Activated gamma-delta T cell (primary cell): ENCODE data around the gene C5orf58.

ENCODE experiments used
- DNase-seq: peaks from one replicate; lab custom pipeline; 2025; lab: John Stamatoyannopoulos, UW

The C5orf58 gene

DNA sequence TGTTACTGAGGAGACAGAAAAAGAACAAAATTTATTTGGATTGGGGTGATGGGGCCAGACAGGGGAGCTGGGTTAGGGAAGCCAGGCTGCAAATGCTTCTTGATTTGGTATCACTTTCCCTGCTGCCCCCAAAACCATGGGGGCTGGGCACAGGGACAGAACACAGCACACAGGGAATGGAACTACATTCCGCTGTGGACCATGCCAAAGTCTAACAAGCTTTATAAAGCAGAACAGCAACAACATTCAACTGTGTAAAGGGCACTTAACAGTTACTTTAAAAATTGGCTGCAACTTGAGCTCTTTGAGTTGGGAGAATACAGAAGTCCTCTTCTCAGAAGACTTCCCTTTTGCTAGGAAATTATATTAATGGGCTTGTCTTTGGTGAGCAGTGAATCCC, 23.8 kb downstream of the C5orf58 start:
- DNase-seq: no peak

DNA sequence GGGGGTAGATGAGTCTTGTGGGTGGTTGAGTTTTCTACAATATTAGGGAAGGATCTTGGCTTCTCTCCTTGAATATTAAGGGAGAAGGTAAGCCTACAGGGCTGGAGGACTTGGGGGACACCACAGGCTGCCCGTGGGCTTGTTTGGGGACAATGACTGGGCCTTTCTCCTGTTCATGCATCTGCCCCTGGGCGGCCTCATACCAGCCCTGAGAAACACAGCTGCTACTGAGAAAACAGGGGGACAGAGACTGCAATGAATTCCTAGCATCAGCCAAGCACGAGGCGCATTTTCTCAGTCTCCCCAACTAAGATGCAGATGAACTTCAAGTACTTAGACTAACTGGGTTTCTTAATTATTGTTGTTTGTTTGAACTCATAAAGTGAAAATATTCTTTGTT, 24.6 kb downstream of the C5orf58 start:
- DNase-seq: no peak

DNA sequence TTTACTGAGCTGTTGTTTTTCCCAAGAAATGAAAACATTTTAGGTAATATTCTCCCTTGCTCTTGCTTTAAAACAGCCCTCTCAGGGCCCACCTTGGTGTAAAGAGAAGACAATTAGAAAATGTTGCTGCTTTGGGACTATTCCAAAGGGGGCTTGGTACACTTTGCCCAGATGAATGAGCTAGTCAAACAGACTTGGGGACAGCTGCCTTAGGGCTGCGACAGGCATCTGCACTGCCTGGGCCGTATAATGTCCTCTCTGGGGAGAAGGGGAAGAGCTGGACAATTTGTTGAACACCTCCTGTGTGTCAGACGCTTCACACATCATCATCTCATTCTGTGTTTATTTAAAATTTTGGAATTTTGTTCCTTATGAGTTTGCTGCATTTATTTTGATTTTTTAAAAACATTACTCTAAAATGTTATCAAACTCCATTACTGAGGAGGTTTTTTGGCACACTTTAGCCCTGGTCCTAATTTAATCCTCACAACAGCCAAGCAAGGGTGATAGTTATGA, 28.8 kb downstream of the C5orf58 start:
- no peak for DNase-seq

DNA sequence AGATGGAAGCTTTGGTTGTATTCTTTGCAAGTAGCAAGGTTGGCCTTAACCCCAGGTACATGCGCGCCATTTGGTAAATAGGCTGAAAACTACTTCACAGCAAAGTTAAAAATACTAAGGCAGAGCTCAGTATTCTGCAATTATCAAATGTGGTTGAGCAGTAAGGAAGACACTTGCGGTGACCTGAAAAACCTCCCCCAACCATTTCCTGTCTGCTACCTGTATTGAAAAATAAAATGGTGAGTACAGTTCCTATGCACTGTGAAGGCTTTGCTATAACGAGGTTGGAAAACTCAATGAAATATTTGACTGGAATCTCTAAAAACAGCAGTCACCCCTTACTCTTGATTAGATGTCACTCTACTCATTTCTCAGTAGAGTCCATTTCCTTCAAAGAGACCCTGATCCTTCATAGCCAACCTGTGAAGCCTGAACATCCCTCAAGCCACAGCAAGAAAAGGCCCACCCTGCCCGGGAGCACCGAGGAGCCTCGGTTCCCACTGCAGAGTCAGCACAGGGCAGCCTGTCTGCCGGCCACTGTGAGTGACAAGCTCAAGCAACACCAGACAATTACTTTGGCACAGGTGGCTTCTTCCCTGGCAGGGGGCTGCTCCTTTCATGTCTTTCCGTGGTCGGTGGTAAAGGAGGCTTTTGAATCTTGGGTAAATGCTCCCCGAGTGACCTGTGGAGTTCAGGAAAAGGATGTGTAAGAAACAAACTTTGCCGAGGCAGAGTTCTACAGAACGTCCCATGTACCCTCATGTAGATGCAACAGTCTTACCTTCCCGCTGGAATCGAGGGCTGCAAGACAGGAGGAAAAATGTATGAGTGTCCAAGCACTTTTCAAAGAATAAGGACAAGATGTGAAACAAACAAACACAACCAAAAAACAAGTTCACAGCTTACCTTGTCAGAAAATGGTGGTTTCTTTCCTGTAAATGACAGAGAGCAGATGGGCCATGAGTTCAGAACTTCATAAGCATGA, 29.6 kb downstream of the C5orf58 start:
- no peak for DNase-seq

DNA sequence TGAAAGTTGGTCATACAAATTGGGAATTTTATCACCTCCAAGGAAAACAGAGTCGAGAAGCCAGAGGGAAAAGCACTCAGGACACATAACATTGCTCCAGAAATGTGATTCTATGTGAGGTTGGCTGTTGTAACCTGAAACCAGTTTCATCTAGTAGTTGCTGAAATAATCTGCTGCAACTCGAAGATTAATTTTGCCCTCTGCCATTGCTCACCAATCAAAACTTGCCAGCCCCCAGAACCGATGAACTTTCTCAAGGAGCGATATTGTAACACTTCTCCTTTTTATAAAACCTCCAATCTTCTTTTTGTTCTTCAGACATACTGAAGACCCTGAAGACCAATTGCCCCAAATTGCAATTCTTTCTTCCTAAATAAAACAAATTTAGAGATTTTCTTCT, 31.1 kb downstream of the C5orf58 start:
- no peak for DNase-seq

DNA sequence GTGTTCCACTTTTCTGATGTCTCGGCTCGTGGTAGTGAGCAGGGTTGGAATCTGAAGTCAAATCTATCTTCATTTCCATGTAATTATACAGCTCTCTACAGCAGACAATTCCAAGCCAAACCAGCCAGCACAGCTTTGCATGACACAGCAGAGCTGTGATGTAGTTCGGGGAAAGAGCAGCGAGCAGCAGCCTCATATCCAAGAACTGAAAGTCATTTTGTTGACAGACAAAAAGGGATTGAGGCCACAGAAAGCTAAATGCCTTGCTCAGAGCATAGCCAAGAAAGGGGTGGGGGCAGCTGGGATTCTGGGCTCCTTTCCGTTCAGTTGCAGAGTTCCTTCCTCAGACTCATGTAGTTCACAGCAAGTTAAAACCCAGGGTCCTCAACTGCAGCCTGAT, 32.7 kb downstream of the C5orf58 start:
- DNase-seq: no peak

DNA sequence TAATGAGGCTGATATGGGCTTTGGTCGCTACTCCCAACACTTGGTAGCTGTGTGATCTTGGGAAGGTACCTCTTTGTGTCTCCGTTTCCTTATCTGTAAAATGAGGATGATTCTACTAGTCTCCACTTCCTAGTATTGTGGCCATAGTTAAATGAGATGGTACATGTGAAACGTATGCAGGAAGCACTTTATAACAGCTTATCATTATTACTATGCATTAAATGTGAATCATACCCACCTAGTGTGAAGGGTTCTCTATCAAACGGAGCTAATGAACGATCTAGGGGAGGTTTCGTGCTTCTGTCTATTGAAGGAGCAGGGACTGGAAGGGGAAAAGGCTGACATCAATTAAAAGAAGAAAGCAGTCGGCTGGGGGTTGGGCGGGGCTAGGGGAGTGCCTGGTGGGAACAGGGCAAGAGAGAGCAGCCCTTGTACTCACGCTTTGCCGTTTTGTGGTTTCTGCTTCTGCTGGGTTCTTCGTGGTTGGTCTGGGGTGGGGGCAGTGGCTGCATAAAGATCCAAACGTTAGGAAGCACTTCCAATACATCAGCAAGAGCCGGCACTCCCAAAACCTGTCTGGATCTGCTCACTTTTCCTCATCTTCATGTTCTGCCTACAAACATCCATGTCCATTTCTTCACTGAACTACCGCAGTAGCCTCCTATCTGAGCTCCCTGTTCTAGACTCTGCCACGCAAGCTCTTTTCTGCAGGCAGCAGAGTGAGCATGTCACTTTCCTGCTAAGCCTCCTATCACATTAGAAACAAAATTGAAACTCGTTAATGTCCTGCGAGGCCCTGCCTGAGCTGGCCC, 34.0 kb downstream of the C5orf58 start:
- DNase-seq: peak; percentile 16

DNA sequence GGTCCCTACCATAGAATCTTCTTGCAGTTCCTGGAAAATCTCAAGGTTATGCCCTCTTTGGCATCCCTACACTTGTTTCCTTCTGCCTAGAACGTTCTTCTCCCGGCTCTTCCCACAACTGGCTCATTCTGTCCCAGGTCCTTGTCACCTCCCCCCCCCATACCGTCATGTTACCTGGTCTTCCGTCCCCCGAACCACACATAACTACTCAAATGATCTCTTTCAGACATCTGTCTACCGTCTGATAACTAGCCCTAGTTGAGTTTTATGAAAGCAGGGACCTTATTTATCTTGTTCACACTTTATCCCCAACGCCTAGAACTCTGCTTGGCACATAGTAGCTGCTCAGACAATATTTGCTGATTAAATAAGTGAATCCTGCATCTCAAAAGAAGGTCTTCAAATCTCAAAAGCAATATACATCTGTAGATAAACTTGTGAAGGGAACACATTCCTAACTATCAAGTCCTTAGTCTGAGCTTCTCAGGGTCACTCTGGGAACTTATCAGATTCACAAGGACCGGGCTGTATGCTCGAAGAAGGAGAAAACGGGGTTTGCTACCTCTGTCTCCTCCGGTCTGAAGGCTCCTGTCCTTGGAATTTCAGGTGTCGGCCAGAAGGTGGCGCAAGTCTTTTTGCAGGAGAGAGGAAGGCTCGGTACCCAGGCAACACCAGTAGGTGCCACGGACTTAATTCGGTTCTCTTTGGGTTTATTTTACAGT, 34.8 kb downstream of the C5orf58 start:
- no peak for DNase-seq

DNA sequence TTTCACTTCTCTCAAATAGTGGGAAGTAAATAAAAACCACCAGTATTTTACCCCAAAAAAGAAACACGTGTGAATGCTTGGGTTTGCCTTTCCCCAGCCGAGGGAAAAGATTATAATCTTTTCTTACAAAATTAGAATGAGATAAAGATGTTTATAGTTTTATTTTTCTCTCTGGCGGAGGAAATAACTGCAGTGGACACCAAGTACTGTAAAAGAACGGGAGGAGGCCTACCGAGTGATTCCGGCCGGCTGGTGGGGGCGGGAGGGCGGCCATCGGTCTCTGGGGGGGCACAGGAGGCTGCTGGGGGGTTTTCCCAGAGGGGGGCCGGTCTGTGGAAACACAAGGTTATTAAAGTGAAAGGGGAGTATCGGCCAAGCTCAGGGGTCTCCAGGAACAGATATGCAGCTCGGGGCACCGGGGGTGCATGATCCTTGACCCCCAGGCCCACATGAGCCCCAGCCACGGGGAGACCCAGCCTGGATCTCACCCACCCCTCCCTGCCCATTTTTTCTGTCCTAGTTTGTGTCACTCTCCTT, 35.4 kb downstream of the C5orf58 start:
- no peak for DNase-seq

DNA sequence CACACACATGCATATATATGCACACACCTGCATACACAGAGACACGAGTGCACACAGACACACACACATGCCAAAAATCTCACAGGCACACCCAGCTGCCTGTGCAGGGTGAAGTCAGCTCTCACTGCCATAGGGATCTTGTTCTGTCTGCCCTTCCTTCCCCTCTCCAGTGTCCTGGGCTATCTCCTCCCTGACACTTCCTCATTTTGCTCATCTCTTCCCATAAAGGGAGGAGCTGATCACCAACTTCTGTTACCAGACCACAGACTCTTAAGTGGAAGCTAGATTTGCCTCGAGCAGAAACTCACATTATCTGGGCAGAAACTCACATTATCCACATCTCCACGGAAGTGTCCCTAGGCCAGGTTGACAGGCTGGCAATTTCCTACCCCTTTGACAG, 36.1 kb downstream of the C5orf58 start:
- DNase-seq: no peak

DNA sequence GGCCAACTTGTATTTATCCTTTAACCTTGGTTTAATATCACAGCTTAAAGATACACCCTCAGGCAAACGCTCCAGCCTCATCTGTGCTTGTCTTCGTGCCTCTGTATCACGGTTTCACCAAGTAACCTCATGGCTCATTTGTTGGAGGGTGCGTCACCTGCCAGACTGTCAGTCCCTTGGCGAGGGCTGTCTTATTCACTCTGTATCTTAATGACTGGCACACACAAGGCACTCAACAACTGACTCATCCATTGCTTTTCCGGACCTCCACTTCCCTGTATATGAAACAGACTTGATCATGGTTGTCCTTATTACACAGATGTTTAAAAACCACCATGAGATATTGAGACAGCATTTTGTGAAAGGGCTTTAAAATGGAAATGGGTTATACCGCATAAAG, 36.8 kb downstream of the C5orf58 start:
- DNase-seq: no peak

DNA sequence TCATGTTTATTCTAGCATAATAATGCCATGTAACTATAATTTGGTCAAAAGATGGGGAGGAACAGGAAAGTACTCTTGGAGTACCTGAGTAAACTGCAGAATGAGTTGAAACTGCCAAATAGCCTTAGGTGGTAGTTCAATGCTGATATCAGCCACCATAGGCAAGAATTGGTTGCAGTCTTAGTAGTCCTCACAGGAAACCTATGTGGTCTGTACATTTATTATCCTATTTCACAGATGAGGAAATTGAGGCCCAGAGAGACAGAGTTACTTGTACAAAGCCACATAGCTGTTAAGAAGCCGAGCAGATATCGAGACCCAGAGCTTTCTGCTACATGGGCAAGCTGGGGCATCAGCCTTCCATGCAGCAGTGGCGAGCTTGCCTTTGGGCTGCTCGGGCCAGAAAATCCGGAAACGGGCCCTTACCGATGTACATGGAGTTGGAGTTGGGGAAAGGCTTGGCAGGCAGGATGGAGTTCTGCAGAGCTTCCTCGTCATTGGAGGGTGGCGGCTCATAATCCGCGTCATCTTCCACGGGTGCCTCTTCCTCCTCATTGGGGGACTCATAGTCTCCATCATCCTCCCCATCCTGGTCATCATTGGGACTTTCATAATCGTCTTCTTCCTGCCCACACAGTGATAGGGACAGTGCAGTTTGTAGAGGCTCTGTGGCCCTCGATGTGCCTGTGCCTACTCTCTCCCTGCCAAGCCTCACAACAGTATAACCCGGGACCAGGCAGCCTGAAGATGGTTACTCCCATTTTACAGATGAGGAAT, 37.7 kb downstream of the C5orf58 start:
- no peak for DNase-seq

DNA sequence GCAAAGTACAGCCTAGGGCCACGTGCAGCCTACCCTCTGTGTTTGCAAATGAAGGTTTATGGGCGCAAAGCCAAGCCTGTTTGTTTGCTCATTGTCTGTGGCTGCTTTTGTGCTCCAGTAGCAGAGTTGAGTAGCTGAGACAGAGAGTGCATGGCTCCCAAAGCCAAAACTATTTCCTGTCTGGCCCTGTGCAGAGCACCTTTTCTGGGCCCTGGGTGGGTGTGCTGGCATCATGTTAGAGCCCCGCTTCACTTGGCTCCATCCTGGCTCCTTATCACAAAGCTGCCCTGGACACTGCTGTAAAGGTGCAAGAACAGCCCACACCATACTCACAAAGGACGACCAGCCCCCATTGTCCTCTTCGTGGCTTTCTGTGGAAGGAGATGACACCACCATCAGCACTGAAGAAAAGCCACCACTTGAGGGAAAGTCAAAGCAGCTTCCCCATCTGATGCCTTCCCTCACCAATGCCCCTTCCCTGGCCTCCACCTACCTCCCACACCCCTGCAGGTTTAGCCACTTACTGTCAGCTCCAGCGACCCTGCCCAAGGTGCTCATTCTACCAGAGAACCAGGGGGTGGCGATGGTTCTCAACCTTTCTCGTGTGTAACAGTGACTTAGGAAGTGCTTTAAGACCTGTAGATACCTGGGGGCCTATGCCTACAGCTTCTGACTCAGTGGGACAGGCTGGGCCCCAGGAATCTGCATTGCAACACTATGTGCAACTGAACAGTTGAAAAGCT, 41.4 kb downstream of the C5orf58 start:
- no peak for DNase-seq

DNA sequence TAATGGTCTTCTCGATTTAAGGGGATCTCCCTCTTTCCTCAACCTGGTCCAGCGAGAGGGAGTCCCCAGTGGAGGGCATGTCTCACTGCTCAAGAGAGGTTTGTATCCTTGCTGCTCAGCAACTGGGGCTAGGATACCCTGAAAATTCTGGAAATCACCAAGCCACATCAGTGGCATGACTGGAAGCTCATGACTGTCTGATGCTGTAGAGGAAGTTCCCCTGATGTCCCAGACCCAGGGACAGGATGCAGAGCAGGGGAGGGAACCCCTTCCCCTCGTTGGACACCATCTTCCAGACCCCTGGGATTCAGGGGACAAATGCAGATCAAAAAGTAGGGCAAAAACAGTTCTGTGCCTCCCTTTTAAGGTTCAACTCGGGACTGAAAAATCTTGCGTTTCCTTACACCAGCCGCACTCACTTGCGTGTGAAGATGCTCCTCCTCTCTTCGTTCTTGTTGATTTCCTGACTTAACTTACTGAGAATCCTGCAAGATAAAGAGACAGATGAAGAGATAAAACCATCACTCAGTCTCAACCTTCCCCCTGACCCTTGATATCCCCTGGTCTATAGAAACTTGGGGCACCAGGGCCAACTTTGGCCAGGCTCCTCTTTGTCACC, 42.7 kb downstream of the C5orf58 start:
- DNase-seq: no peak

DNA sequence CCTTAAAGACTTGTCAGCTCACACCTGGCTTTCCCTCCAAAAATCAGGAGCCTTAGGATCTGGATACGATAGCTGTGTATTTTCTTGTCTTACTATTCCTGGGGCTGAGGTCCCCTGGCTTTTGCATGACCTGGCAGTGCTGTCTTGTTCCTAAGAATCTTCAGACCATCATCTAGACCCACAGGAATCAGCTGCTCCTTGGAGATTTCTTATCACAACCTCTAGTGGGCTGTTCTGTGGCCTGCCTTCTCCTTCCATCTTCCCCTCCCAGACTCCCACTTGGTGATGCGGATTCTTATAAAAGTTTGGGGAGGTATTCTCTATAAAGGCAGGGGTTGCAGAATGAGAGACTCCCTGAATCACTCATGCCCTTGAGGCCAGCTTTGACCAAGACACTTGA, 43.4 kb downstream of the C5orf58 start:
- DNase-seq: no peak

DNA sequence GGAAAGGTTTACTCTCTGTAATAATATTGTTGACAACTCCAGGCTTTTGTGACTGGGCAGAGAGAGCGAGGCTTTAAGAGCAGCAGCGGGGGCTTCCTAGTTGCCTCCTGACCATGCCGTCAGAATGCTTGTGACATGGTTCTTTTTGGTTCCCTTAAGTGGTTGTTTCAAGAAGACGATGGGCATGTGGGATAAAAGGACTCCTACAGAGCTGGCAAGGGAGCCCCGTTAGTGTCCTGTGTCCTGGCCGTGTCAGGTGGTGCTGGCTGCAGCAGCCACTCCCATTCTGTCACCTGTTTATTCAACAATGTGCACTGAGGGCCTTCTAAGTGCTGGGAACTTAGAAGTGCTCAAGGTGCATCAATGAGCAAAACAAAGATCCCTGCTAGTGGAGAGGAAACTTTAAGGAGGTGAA, 45.1 kb downstream of the C5orf58 start:
- no peak for DNase-seq

DNA sequence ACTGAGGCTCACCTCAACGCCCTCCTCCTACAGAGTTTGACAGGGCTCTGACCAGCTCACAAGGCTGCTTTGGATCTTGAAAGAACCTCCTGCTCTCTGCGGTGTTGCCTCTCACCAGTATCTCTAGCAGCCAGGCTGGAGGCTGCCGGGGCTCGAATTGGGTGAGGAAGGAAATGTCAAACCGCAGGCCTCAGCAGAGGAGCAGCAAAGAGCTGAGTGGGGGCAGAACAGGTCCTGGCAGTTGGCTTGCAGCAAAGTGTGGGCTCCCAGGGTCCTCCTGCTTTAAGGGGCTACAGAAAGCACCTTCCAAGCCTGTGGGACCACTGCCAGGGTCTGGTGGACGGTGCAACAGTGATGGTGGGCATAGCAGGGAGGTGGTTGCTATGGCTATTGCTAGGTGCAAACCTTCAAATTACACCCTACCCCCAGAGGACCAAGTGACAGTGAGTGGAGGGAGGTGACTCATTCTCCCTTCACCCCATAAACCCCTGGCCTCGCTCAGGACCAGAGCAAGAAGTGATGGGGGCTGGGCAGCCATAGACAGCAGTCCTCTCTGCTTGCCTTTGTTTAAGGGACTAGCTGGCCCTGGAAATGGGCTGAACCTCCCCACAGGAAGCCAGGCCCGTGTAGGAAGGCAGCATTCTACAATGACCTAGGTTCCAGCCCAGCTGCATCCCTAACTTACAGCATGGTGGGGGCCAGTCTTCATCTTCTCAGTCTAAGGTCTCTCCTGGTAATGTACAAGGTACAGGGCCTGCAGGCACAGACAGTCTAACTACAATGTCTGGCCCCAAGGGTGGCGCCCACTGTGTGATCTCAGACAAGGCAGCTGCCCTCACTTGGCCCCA, 46.0 kb downstream of the C5orf58 start:
- DNase-seq: peak; percentile 34

DNA sequence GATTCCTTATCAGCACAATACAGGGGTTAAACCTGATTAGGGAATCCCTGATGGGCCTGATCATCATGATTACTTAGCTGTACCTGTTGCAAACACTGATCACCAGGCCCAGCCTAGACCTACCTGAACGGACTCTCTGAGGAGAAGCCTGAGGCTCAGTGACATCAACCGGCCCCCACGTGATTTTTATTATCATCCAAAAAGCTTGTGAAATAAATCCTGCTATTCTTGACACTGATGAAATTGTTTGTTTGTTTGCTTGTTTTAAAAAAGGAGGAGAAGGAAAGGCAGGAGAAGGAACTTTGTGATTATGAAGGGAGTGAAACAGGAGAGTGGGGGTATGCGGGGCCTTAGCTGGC, 46.7 kb downstream of the C5orf58 start:
- DNase-seq: no peak

DNA sequence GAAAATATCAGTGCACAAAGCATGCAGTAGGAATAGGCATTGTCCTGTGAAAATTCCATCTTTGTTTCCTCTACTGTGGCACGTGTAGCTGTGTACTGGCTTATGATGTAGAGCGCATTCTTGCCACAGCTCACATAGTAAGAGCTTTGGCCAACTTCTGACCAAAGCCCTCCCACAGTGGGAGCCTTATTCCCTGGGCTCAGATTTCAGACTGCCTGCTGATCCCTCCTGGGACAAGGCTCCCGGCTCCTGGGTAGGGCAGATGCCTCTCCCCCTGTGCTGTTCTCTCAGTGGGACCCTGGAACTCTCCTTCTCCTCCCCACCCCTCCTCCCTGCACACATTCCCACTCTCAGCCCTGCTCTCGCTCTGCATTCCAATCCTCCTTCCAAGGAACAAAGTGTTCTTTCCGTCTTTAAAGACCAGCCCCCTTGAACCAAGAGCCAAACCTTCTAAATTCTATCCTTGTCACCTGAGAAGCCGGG, 47.3 kb downstream of the C5orf58 start:
- DNase-seq: no peak
